MM.1S (cell line): ENCODE measurements around the gene CDK11B.
"Not testable (repeated sequence)": the region's sequence is repeated elsewhere in the genome, so short reads cannot be mapped to it uniquely, and the experiment has no call there.

Experiments
- DNase-seq: peaks from one replicate; pipeline ENCODE4 v3.0.0-alpha.2; 2015
- H2AFZ ChIP-seq: fragments of 300-600 bp; sonication (generic); 2 replicates; pipeline ENCODE4 v1.6.0; 2016; ENCODE audit warnings: antibody characterized with exemption, low read length
- H3F3A ChIP-seq: fragments of 300-600 bp; sonication (generic); 2 replicates; pipeline ENCODE4 v1.6.1; 2016; ENCODE audit warnings: mild to moderate bottlenecking, antibody characterized with exemption, low read length, moderate library complexity, mixed read lengths; ENCODE audit not compliant: insufficient read depth
- H3K27ac ChIP-seq: fragments of 300-600 bp; sonication (generic); 2 replicates; pipeline ENCODE4 v1.5.1; 2016; ENCODE audit warnings: mild to moderate bottlenecking, low read length
- H3K27me3 ChIP-seq: fragments of 300-600 bp; sonication (generic); replicated peaks from 2 replicates; pipeline ENCODE4 v1.6.0; 2016; ENCODE audit warnings: low read length; ENCODE audit not compliant: insufficient read depth
- H3K36me3 ChIP-seq: fragments of 300-600 bp; sonication (generic); replicated peaks from 2 replicates; pipeline ENCODE4 v1.6.1; 2016; ENCODE audit warnings: mild to moderate bottlenecking, low read length, mixed read lengths; ENCODE audit not compliant: insufficient read depth
- H3K4me1 ChIP-seq: fragments of 300-600 bp; sonication (generic); 2 replicates; pipeline ENCODE4 v1.6.1; 2016; ENCODE audit warnings: low read length, mixed read lengths
- H3K4me2 ChIP-seq: fragments of 300-600 bp; sonication (generic); 2 replicates; pipeline ENCODE4 v1.6.0; 2016; ENCODE audit warnings: low read depth, low read length
- H3K4me3 ChIP-seq: fragments of 300-600 bp; sonication (generic); 2 replicates; pipeline ENCODE4 v1.5.1; 2016; ENCODE audit warnings: low read length, mixed read lengths
- H3K79me2 ChIP-seq: fragments of 300-600 bp; sonication (generic); 2 replicates; pipeline ENCODE4 v1.6.1; 2016; ENCODE audit warnings: mixed run types, low read length, mixed read lengths
- H3K9ac ChIP-seq: fragments of 300-600 bp; sonication (generic); 2 replicates; pipeline ENCODE4 v1.6.1; 2016; ENCODE audit warnings: low read length, mixed read lengths
- H3K9me2 ChIP-seq: fragments of 300-600 bp; sonication (generic); replicated peaks from 2 replicates; pipeline ENCODE4 v1.6.1; 2016; ENCODE audit warnings: mild to moderate bottlenecking, low read length, mixed read lengths; ENCODE audit not compliant: insufficient read depth
- H3K9me3 ChIP-seq: fragments of 300-600 bp; sonication (generic); replicated peaks from 2 replicates; pipeline ENCODE4 v1.6.1; 2016; ENCODE audit warnings: mild to moderate bottlenecking, low read length, mixed read lengths; ENCODE audit not compliant: insufficient read depth
- H4K20me1 ChIP-seq: fragments of 300-600 bp; sonication (generic); 2 replicates; pipeline ENCODE4 v1.6.1; 2016; ENCODE audit warnings: mild to moderate bottlenecking, low read length, moderate library complexity, mixed read lengths; ENCODE audit not compliant: insufficient read depth
- CTCF ChIP-seq: fragments of 300-600 bp; sonication (generic); IDR thresholded peaks from 2 replicates; pipeline ENCODE4 v1.5.1; 2016; ENCODE audit warnings: antibody characterized with exemption, low read length, mixed read lengths
- EZH2 ChIP-seq: fragments of 300-600 bp; sonication (generic); optimal IDR thresholded peaks from 2 replicates; pipeline ENCODE3; 2017; ENCODE audit warnings: low read depth, mild to moderate bottlenecking, antibody characterized with exemption, low read length, mixed read lengths
- EZH2phosphoT487 ChIP-seq: fragments of 300-600 bp; sonication (generic); IDR thresholded peaks from 2 replicates; pipeline ENCODE4 v1.6.1; 2018; ENCODE audit warnings: antibody characterized with exemption, low read length

The CDK11B gene

GRCh38 chr1:1596493-1597274 lies 62.1 kb downstream of the CDK11B start:
- H3K9ac ChIP-seq = no peak overlapping the region
- DNase-seq = no peak
- no peak overlapping the region for H2AFZ ChIP-seq
- peaks cover 61% of the 10 kb centered on the region for H3K27me3 ChIP-seq
- H4K20me1 ChIP-seq = no peaks in the 10 kb centered on the region
- no peak for TF ChIP-seq EZH2
- no peak overlapping the region for H3K27ac ChIP-seq
- no peak overlapping the region for H3K4me2 ChIP-seq
- H3K4me3 ChIP-seq = no peak overlapping the region
- H3K36me3 ChIP-seq = no peaks in the 10 kb centered on the region
- peaks cover under 1% of the 10 kb centered on the region; the same call in 1 of the 2 replicates for H3K4me1 ChIP-seq
- H3K9me2 ChIP-seq = no peaks in the 10 kb centered on the region
- no peaks in the 10 kb centered on the region for H3F3A ChIP-seq
- H3K79me2 ChIP-seq = no peaks in the 10 kb centered on the region
- H3K9me3 ChIP-seq = no peaks in the 10 kb centered on the region

DNA sequence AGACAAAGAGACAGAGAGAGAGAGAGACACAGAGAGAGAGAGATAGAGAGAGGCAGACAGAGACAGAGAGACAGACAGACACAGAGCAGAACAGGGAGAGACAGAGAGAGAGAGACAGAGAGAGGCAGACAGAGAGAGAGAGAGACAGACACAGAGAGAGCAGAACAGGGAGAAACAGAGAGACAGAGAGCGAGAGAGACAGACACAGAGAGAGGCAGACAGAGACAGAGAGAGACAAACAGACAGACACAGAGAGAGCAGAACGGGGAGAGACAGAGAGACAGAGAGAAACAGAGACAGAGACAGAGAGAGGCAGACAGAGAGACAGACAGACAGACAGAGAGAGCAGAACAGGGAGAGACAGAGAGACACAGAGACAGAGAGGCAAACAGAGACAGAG lies 63.5 kb downstream of the CDK11B start:
- not testable (repeated sequence) for H3K9me2 ChIP-seq
- peaks cover 58% of the 10 kb centered on the region for H3K27me3 ChIP-seq

GRCh38 chr1:1594602-1595260 lies 64.1 kb downstream of the CDK11B start:
- H3K4me2 ChIP-seq = no peak overlapping the region
- H3K27me3 ChIP-seq = peaks cover 63% of the 10 kb centered on the region
- no peaks in the 10 kb centered on the region for H3K9me3 ChIP-seq
- H3K9ac ChIP-seq = no peak overlapping the region
- no peak overlapping the region for H3K27ac ChIP-seq
- H3K36me3 ChIP-seq = no peaks in the 10 kb centered on the region
- H3F3A ChIP-seq = no peaks in the 10 kb centered on the region
- H3K4me3 ChIP-seq = no peak overlapping the region
- no peak for DNase-seq
- H3K4me1 ChIP-seq = no peaks in the 10 kb centered on the region
- H3K9me2 ChIP-seq = no peaks in the 10 kb centered on the region
- no peaks in the 10 kb centered on the region for H3K79me2 ChIP-seq
- no peak overlapping the region for H2AFZ ChIP-seq
- no peaks in the 10 kb centered on the region for H4K20me1 ChIP-seq
- TF ChIP-seq EZH2phosphoT487 (no peak), CTCF (no peak), EZH2 (no peak)

More for the DNA sequence above, 63.5 kb downstream of the CDK11B start:
- H3K4me3 ChIP-seq, H3K79me2 ChIP-seq, H3K36me3 ChIP-seq, H2AFZ ChIP-seq, H3K4me2 ChIP-seq, H3K9me3 ChIP-seq, H4K20me1 ChIP-seq, H3F3A ChIP-seq, DNase-seq, H3K27ac ChIP-seq, H3K4me1 ChIP-seq, H3K9ac ChIP-seq: not testable (repeated sequence)

DNA sequence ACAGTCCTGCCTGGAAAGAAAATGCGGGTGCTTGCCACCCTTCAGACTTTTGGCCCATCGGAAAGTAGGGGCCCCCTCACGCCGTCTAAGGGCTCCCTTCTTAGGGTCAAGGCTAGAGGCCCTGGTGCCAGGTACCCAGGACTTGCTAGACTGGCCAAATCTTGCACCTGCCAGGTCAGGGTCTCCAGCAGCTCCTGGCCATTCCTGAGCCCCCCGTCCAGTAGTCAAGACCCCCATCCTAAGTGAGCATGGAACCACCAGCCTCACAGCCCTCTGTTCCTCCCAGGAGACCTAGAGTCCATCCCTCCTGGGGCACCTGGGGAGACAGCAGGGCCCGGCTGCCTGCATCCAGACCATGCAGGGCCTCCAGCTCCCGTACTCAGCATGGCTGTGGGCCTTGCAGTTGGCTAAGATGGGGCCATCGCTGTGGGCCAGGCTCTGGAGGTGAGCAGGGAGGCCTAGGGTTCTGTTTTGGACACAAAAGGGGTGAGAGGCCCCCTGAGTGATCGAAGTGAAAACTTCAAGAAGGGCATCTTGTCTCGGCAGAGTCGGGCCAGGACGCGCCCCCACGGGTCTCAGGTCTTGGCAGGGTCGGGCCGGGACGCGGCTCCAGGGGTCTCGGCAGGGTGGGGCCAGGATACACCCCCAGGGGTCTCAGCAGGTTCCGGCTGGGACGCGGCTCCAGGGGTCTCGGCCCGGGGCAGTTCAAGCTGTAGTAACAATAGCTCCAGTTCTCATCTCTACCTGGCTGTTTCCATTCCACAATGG lies 64.8 kb downstream of the CDK11B start:
- no peaks in the 10 kb centered on the region for H3K79me2 ChIP-seq
- no peak overlapping the region for H3K4me2 ChIP-seq
- H3K4me3 ChIP-seq = no peak overlapping the region
- no peak overlapping the region for H3K27ac ChIP-seq
- H3K4me1 ChIP-seq = no peaks in the 10 kb centered on the region
- no peak overlapping the region for H2AFZ ChIP-seq
- H3K9ac ChIP-seq = no peak overlapping the region
- no peaks in the 10 kb centered on the region for H4K20me1 ChIP-seq
- no peaks in the 10 kb centered on the region for H3F3A ChIP-seq
- H3K27me3 ChIP-seq = peaks cover 68% of the 10 kb centered on the region
- no peaks in the 10 kb centered on the region for H3K9me3 ChIP-seq
- no peak for DNase-seq
- no peaks in the 10 kb centered on the region for H3K36me3 ChIP-seq
- TF ChIP-seq EZH2phosphoT487 (no peak), CTCF (no peak), EZH2 (no peak)
- H3K9me2 ChIP-seq = no peaks in the 10 kb centered on the region
